Endothelial cell of umbilical vein (primary cell): ENCODE data around the gene CACNA1S. TPM values are rescaled to one million over a fixed set of nuclear protein-coding genes. Genes with fewer than 3 reads are reported as not detected.

Experiments used
- BruUV-seq: library from RNA; stranded (reverse); fragments of 400-500 nt; replicated peaks from 2 replicates; lab custom pipeline; 2021; lab: Mats Ljungman, UMichigan
- CTCF ChIA-PET: fragments of 300-600, 350-600 bp; sonication (Branson Sonifier 250); formaldehyde crosslinking; loops from one replicate; lab custom pipeline; 2021; ENCODE audit warnings: antibody characterized with exemption, inconsistent platforms; lab: Charles Lee
- POLR2A ChIA-PET: fragments of 300-600, 350-600 bp; sonication (Branson Sonifier 250); formaldehyde crosslinking; loops from one replicate; lab custom pipeline; 2021; ENCODE audit warnings: antibody characterized with exemption, inconsistent platforms; lab: Charles Lee
- DNase-seq: peaks from one replicate; pipeline ENCODE4 v3.0.0-alpha.2; 2011; ENCODE audit warnings: low read depth, low spot score
- FAIRE-seq: peaks from 2 replicates; lab custom pipeline; 2011; peaks lifted over from hg19 to GRCh38; lab: Jason Lieb, UNC
- H2AFZ ChIP-seq: 2 replicates; pipeline ENCODE4 v1.6.0; 2012; ENCODE audit warnings: low read depth, low read length, control low read depth, inconsistent platforms
- H3K27ac ChIP-seq: 2 replicates; pipeline ENCODE4 v1.5.1; 2011; ENCODE audit warnings: low read depth, mild to moderate bottlenecking, control low read depth, low read length, moderate library complexity; ENCODE audit not compliant: insufficient read depth
- H3K27me3 ChIP-seq, 2 experiments: 2 replicates each; pipeline versions ENCODE4 v1.6.0 to v1.6.1; 2011; ENCODE audit warnings: low read length in 2 of 2, mixed read lengths in 1 of 2; ENCODE audit not compliant: control insufficient read depth in 2 of 2, insufficient read depth in 2 of 2
- H3K36me3 ChIP-seq, 2 experiments: 2 replicates in 1 of 2; 3 replicates in 1 of 2; pipeline ENCODE4 v1.5.1; 2011; ENCODE audit warnings: low read length in 2 of 2, mild to moderate bottlenecking in 1 of 2, moderate library complexity in 1 of 2; ENCODE audit not compliant: control insufficient read depth in 2 of 2, insufficient read depth in 2 of 2; ENCODE audit errors: extremely low read depth in 1 of 2
- H3K4me1 ChIP-seq: 3 replicates; pipeline ENCODE4 v1.5.1; 2011; ENCODE audit warnings: mild to moderate bottlenecking, low read length; ENCODE audit not compliant: control insufficient read depth, insufficient read depth; ENCODE audit errors: extremely low read depth
- H3K4me2 ChIP-seq: 2 replicates; pipeline ENCODE4 v1.6.1; 2011; ENCODE audit warnings: low read length, control low read depth, mixed read lengths; ENCODE audit not compliant: insufficient read depth
- H3K4me3 ChIP-seq, 3 experiments: fragments of 200-600 bp in 1 of 3; sonication (generic), shearing (Covaris generic) in 1 of 3; replicated peaks in 1 of 3; 2 replicates each; pipeline ENCODE4 v1.5.1; 2011 to 2016; ENCODE audit warnings: control low read depth in 3 of 3, low read length in 3 of 3, mild to moderate bottlenecking in 2 of 3, inconsistent platforms in 1 of 3, low read depth in 1 of 3, moderate library complexity in 1 of 3; ENCODE audit not compliant: insufficient read depth in 1 of 3
- H3K79me2 ChIP-seq: 2 replicates; pipeline ENCODE4 v1.6.0; 2012; ENCODE audit warnings: low read length, inconsistent platforms; ENCODE audit not compliant: control insufficient read depth, insufficient read depth
- H3K9ac ChIP-seq: replicated peaks from 2 replicates; pipeline ENCODE3; 2011; ENCODE audit warnings: low read length, control low read depth; ENCODE audit not compliant: insufficient read depth; ENCODE audit errors: extremely low read depth
- H3K9me1 ChIP-seq: replicated peaks from 3 replicates; pipeline ENCODE4 v1.6.0; 2011; ENCODE audit warnings: mild to moderate bottlenecking, low read length; ENCODE audit not compliant: control insufficient read depth, insufficient read depth; ENCODE audit errors: extremely low read depth
- H3K9me3 ChIP-seq: replicated peaks from 2 replicates; pipeline ENCODE4 v1.5.1; 2012; ENCODE audit warnings: low read length, inconsistent platforms; ENCODE audit not compliant: control insufficient read depth, insufficient read depth
- H4K20me1 ChIP-seq: replicated peaks from 2 replicates; pipeline ENCODE3; 2011; ENCODE audit warnings: mild to moderate bottlenecking, low read length; ENCODE audit not compliant: control insufficient read depth, insufficient read depth; ENCODE audit errors: extremely low read depth
- EZH2 ChIP-seq: IDR thresholded peaks from 2 replicates; pipeline ENCODE4 v1.6.1; 2012; ENCODE audit warnings: borderline replicate concordance, low read depth, mild to moderate bottlenecking, moderate library complexity, low read length, inconsistent platforms; ENCODE audit not compliant: severe bottlenecking
- FOS ChIP-seq: IDR thresholded peaks from 2 replicates; pipeline ENCODE4 v1.6.1; 2011; ENCODE audit warnings: mild to moderate bottlenecking, low read length, moderate library complexity, borderline replicate concordance; ENCODE audit not compliant: insufficient read depth
- GATA2 ChIP-seq: IDR thresholded peaks from 2 replicates; pipeline ENCODE4 v1.7.0; 2011; ENCODE audit warnings: low read depth, mild to moderate bottlenecking, moderate library complexity, mixed read lengths, low read length; ENCODE audit not compliant: insufficient read length, insufficient read depth
- JUN ChIP-seq: IDR thresholded peaks from 2 replicates; pipeline ENCODE4 v1.6.1; 2011; ENCODE audit warnings: borderline replicate concordance, low read depth; ENCODE audit not compliant: insufficient read length, insufficient read depth
- MYC ChIP-seq: IDR thresholded peaks from one replicate; pipeline ENCODE4 v1.6.1; 2011; ENCODE audit warnings: mild to moderate bottlenecking, low read depth, low read length
- POLR2A ChIP-seq: IDR thresholded peaks from 2 replicates; pipeline ENCODE4 v1.6.1; 2012; ENCODE audit warnings: low read depth, mild to moderate bottlenecking, control low read depth, low read length
- POLR2AphosphoS5 ChIP-seq: IDR thresholded peaks from 2 replicates; pipeline ENCODE4 v1.6.1; 2012; ENCODE audit warnings: low read depth, mild to moderate bottlenecking, control low read depth, low read length, moderate library complexity; ENCODE audit not compliant: insufficient read depth
- dilution Hi-C: fragments of 300-500 bp; cut with MboI; formaldehyde crosslinking; loops from one replicate; pipeline ENCODE4 v1.15.0; 2019; ENCODE audit warnings: low sequenced_read_pairs; ENCODE audit not compliant: extremely low pct_ligation_motif_present
- intact Hi-C: fragments of 100-400 bp; cut with micrococcal nuclease; formaldehyde crosslinking; loops from one replicate; pipeline ENCODE4 v1.10.0; 2022
- polyA plus RNA-seq, 4 experiments: library from polyadenylated mRNA; depleted of rRNA in 3 of 4; stranded (reverse) in 3 of 4; unstranded in 1 of 4; fragments of >200 nt; gene quantifications; 2 replicates each; pipeline versions ENCODE4 v1.2.1 to v1.2.3, GENCODE V29; 2011 to 2012; ENCODE audit warnings: missing spikeins in 1 of 4
- total RNA-seq: library from RNA; stranded (reverse); gene quantifications from 2 replicates; pipeline ENCODE4 v1.2.3, GENCODE V29; 2021
- TF ChIP-seq, protein P1 (sequence below), 2 donors: IDR thresholded peaks; 1 replicate in 1 of 2; 2 replicates in 1 of 2; pipeline ENCODE4 v1.5.1; 2011; ENCODE audit warnings: low read length in 2 of 2, mild to moderate bottlenecking in 2 of 2, moderate library complexity in 2 of 2, control low read depth in 1 of 2, inconsistent platforms in 1 of 2, low read depth in 1 of 2; ENCODE audit not compliant: insufficient read depth in 1 of 2; ENCODE audit errors: extremely low read depth in 1 of 2
- TF ChIP-seq, protein P2 (sequence below): IDR thresholded peaks from 2 replicates; pipeline ENCODE4 v1.6.1; 2011; ENCODE audit not compliant: insufficient read depth, insufficient read length

Gene CACNA1S
- total and polyA plus RNA-seq, 2 donors (not counting 3 experiments of a cell fraction or from before 2014, with no cell fraction given) = not detected

DNA sequence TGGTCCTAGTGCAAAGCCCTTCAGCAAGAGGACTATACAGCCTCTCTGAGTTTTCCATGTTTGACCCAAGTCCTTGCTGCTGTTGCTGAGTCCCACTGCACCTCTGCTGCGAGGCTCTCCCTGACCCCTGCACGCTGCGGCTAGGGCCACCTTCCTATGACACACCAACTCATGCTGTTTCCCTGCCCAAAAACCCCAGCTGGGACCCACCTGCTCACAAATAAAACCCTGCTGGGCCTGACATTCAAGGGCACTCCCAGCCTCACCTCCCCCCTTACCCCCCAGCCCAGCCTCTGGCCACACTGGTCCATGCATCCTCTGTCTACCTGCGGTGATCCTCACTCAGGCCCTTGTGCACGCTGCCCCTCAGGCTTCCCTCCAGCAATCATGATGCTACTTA lies 27.1 kb upstream of the CACNA1S start:
- Histone ChIP-seq H4K20me1 (no peaks in the 10 kb centered on the region), H3K36me3 (peaks cover 0 to 42% of the 10 kb centered on the region in 2 experiments), H3K27me3 (no peaks in the 10 kb centered on the region), H2AFZ (no peak overlapping the region), H3K9me1 (no peaks in the 10 kb centered on the region), H3K9me3 (no peaks in the 10 kb centered on the region), H3K4me2 (no peak overlapping the region), H3K4me1 (no peaks in the 10 kb centered on the region), H3K27ac (no peak overlapping the region), H3K79me2 (no peaks in the 10 kb centered on the region), H3K4me3 (no peak overlapping the region), H3K9ac (no peak overlapping the region)
- FAIRE-seq (no peak), DNase-seq (no peak)
- TF ChIP-seq EZH2 = no peak
- TF ChIP-seq GATA2 = no peak
- TF ChIP-seq MYC = no peak
- TF ChIP-seq POLR2AphosphoS5 = no peak
- TF ChIP-seq, protein P1, sequence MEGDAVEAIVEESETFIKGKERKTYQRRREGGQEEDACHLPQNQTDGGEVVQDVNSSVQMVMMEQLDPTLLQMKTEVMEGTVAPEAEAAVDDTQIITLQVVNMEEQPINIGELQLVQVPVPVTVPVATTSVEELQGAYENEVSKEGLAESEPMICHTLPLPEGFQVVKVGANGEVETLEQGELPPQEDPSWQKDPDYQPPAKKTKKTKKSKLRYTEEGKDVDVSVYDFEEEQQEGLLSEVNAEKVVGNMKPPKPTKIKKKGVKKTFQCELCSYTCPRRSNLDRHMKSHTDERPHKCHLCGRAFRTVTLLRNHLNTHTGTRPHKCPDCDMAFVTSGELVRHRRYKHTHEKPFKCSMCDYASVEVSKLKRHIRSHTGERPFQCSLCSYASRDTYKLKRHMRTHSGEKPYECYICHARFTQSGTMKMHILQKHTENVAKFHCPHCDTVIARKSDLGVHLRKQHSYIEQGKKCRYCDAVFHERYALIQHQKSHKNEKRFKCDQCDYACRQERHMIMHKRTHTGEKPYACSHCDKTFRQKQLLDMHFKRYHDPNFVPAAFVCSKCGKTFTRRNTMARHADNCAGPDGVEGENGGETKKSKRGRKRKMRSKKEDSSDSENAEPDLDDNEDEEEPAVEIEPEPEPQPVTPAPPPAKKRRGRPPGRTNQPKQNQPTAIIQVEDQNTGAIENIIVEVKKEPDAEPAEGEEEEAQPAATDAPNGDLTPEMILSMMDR (IDR thresholded peaks at IDR 0.05; ENCODE audit: extremely low read depth in 1 of 2, insufficient read depth in 1 of 2, low read depth in 1 of 2, low read length in 2 of 2) = no peak
- TF ChIP-seq JUN = no peak
- TF ChIP-seq, protein P2, sequence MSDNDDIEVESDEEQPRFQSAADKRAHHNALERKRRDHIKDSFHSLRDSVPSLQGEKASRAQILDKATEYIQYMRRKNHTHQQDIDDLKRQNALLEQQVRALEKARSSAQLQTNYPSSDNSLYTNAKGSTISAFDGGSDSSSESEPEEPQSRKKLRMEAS = no peak
- TF ChIP-seq FOS = no peak
- TF ChIP-seq POLR2A = no peak
- intact Hi-C loops (no loop called here), dilution Hi-C loops (no loop called here)
- POLR2A ChIA-PET = no interaction called here
- CTCF ChIA-PET = interaction anchor here (0.8 to 1.2 kb wide), 3 partner anchors 10 to 167 kb away, joined by 3 read pairs; partner anchors contain the start of gene ASCL5
- BruUV-seq = no TSS peak
